ENCODE data around the gene TGFB1I1. TPM values are rescaled to one million over a fixed set of nuclear protein-coding genes. Genes with fewer than 3 reads are reported as not detected.

The TGFB1I1 gene
- total RNA-seq, 1 experiment from 2014 or later: 8.7 TPM

GRCh38 chr16:31484491-31485171 is 12.7 kb downstream of the TGFB1I1 start (continued):
- TF ChIP-seq ATF3 (IDR thresholded peaks at IDR 0.05): no peak

- intact Hi-C loops (cut with micrococcal nuclease): no loop called here
- no peaks in the 10 kb centered on the region for H3K36me3 ChIP-seq (ENCODE audit: control insufficient read depth in 1 of 2, insufficient read depth in 2 of 2, low read length in 2 of 2)
- no peaks in the 10 kb centered on the region for H3K27me3 ChIP-seq (ENCODE audit: insufficient read depth, low read length)
- H4K20me1 ChIP-seq (ENCODE audit: insufficient read depth): no peaks in the 10 kb centered on the region
- no peak overlapping the region for H3K9ac ChIP-seq (ENCODE audit: low read length)
- ChIA-PET CTCF (no interaction called here), RAD21 (ENCODE audit: low non-redundant PET in 1 of 2, low total read pairs in 2 of 2, uncharacterized antibody in 2 of 2, unreplicated experiment in 2 of 2) (no interaction called here), POLR2A (no interaction called here)
- BruUV-seq (replicated peaks): no TSS peak
- no peaks in the 10 kb centered on the region for H3K9me3 ChIP-seq (ENCODE audit: control insufficient read depth in 1 of 2, insufficient read depth in 1 of 2, low read depth in 1 of 2, low read length in 2 of 2)
- TF ChIP-seq TCF7L2 (IDR thresholded peaks at IDR 0.05; ENCODE audit: borderline replicate concordance, extremely low read depth, insufficient read depth, insufficient read length) (no peak), SP1 (IDR thresholded peaks at IDR 0.05; ENCODE audit: low read depth) (no peak), CTCF (IDR thresholded peaks at IDR 0.05 in 2 of 3, conservative IDR thresholded peaks at IDR 0.05 in 1 of 3; ENCODE audit: borderline replicate concordance in 1 of 3, insufficient read depth in 1 of 3, low read depth in 2 of 3, low read length in 2 of 3) (no peak), EGR1 (IDR thresholded peaks at IDR 0.05; ENCODE audit: low read depth) (no peak), REST (IDR thresholded peaks at IDR 0.05; ENCODE audit: low read depth) (no peak), ZFX (IDR thresholded peaks at IDR 0.05) (no peak), CEBPB (IDR thresholded peaks at IDR 0.05; ENCODE audit: low read depth) (no peak), EZH2 (IDR thresholded peaks at IDR 0.05) (no peak), ELF1 (IDR thresholded peaks at IDR 0.05; ENCODE audit: borderline replicate concordance, low read depth) (no peak), EZH2phosphoT487 (IDR thresholded peaks at IDR 0.05; ENCODE audit: borderline replicate concordance) (no peak), MAX (IDR thresholded peaks at IDR 0.05) (no peak), CBX3 (IDR thresholded peaks at IDR 0.05; ENCODE audit: low read depth) (no peak), FOSL1 (IDR thresholded peaks at IDR 0.05; ENCODE audit: low read depth) (no peak), SRF (IDR thresholded peaks at IDR 0.05; ENCODE audit: low read depth) (no peak), ZBTB33 (IDR thresholded peaks at IDR 0.05; ENCODE audit: extremely low read depth, insufficient replicate concordance, low read length) (no peak), POLR2AphosphoS5 (IDR thresholded peaks at IDR 0.05; ENCODE audit: low read depth, low read length) (no peak)
- no peak for ATAC-seq
- peaks cover 7 to 20% of the 10 kb centered on the region in 2 experiments; a peak in 3 of 4 replicates for H3K4me1 ChIP-seq (ENCODE audit: control insufficient read depth in 1 of 2, insufficient read depth in 2 of 2, low read length in 2 of 2)
- DNase-seq (ENCODE audit: low read depth, low spot score): no peak
- no peak overlapping the region for H3K27ac ChIP-seq (ENCODE audit: low read depth, low read length)
- H2AFZ ChIP-seq (ENCODE audit: low read depth, low read length, poor library complexity, severe bottlenecking): no peak overlapping the region
- no peak overlapping the region for H3K4me2 ChIP-seq (ENCODE audit: low read length)
- no peaks in the 10 kb centered on the region for H3K79me2 ChIP-seq (ENCODE audit: insufficient read depth, low read length)
- no peak overlapping the region for H3K4me3 ChIP-seq (replicated peaks in 1 of 2; ENCODE audit: low read depth in 1 of 2, low read length in 2 of 2)
- no peaks in the 10 kb centered on the region for H3K9me2 ChIP-seq (ENCODE audit: insufficient read depth)
These were observed 13.6 kb downstream of the TGFB1I1 start for GRCh38 chr16:31485571-31485970.

Measured in HCT116 (cell line).